PFSK-1 (cell line): ENCODE data around the gene CNTNAP5.

Source experiments
- FOXP2 ChIP-seq: optimal IDR thresholded peaks from 2 replicates; pipeline ENCODE3; 2011; ENCODE audit warnings: borderline replicate concordance, control low read depth, inconsistent platforms; ENCODE audit not compliant: insufficient read depth; ENCODE audit errors: extremely low read length, extremely low read depth
- POLR2AphosphoS5 ChIP-seq: IDR thresholded peaks from 2 replicates; pipeline ENCODE4 v1.6.1; 2012; ENCODE audit warnings: low read depth, mild to moderate bottlenecking, control low read depth, low read length, moderate library complexity
- REST ChIP-seq, 2 experiments: IDR thresholded peaks; 2 replicates each; pipeline versions ENCODE4 v1.6.1 to v1.8.0; 2011 to 2012; ENCODE audit warnings: low read depth in 2 of 2, low read length in 2 of 2, control low read depth in 1 of 2, inconsistent platforms in 1 of 2, mild to moderate bottlenecking in 1 of 2, moderate library complexity in 1 of 2; ENCODE audit not compliant: insufficient read depth in 1 of 2
- SIN3A ChIP-seq: IDR thresholded peaks from 2 replicates; pipeline ENCODE4 v1.6.1; 2012; ENCODE audit warnings: mild to moderate bottlenecking, low read length, moderate library complexity, borderline replicate concordance; ENCODE audit not compliant: insufficient read depth
- TAF1 ChIP-seq: IDR thresholded peaks from 2 replicates; pipeline ENCODE4 v1.6.1; 2012; ENCODE audit warnings: low read length, control low read depth, borderline replicate concordance; ENCODE audit not compliant: insufficient read depth

Gene CNTNAP5

GRCh38 chr2:124814968-124815745, 790.1 kb downstream of the CNTNAP5 start:
- TF ChIP-seq REST (IDR thresholded peaks at IDR 0.05; ENCODE audit: insufficient read depth in 1 of 2, low read depth in 2 of 2, low read length in 2 of 2) = no peak
- no peak for TF ChIP-seq SIN3A
- TF ChIP-seq FOXP2 = no peak
- TF ChIP-seq TAF1 = no peak
- TF ChIP-seq POLR2AphosphoS5 = no peak

- TF ChIP-seq FOXP2 (no peak), REST (IDR thresholded peaks at IDR 0.05; ENCODE audit: insufficient read depth in 1 of 2, low read depth in 2 of 2, low read length in 2 of 2) (no peak), POLR2AphosphoS5 (no peak), TAF1 (no peak), SIN3A (no peak)
Measured at GRCh38 chr2:124816007-124816406, 790.9 kb downstream of the CNTNAP5 start.

GRCh38 chr2:124822516-124822915, 797.4 kb downstream of the CNTNAP5 start:
- no peak for TF ChIP-seq REST (IDR thresholded peaks at IDR 0.05; ENCODE audit: insufficient read depth in 1 of 2, low read depth in 2 of 2, low read length in 2 of 2)
- TF ChIP-seq POLR2AphosphoS5 = no peak
- TF ChIP-seq TAF1 = no peak
- TF ChIP-seq FOXP2 = no peak
- TF ChIP-seq SIN3A = no peak

- TF ChIP-seq POLR2AphosphoS5 (no peak), TAF1 (no peak), REST (IDR thresholded peaks at IDR 0.05; ENCODE audit: insufficient read depth in 1 of 2, low read depth in 2 of 2, low read length in 2 of 2) (no peak), FOXP2 (no peak), SIN3A (no peak)
Measured at GRCh38 chr2:124824441-124824840, 799.4 kb downstream of the CNTNAP5 start.
